Progenitor cell of endocrine pancreas (in vitro differentiated cells): ENCODE measurements around the gene BMP8A. TPM values are rescaled to one million over a fixed set of nuclear protein-coding genes. Genes with fewer than 3 reads are reported as not detected.
"Not testable (repeated sequence)": the region's sequence is repeated elsewhere in the genome, so short reads cannot be mapped to it uniquely, and the experiment has no call there.

Experiments used
- DNase-seq: peaks from one replicate; pipeline ENCODE4 v3.0.0; 2021; ENCODE audit warnings: low spot score; ENCODE audit not compliant: unreplicated experiment
- H3K27ac Mint-ChIP-seq: 2 replicates; pipeline ENCODE4 v1.8.0; 2021; ENCODE audit warnings: mild to moderate bottlenecking, moderate library complexity, mixed read lengths
- H3K27me3 Mint-ChIP-seq: 2 replicates; pipeline ENCODE4 v1.8.0; 2021; ENCODE audit warnings: mixed read lengths
- H3K36me3 Mint-ChIP-seq: 2 replicates; pipeline ENCODE4 v1.8.0; 2022; ENCODE audit warnings: mixed read lengths; ENCODE audit not compliant: insufficient read depth
- H3K4me1 Mint-ChIP-seq: 2 replicates; pipeline ENCODE4 v1.8.0; 2021; ENCODE audit warnings: low read depth, mixed read lengths
- H3K4me3 Mint-ChIP-seq: 2 replicates; pipeline ENCODE4 v1.8.0; 2021; ENCODE audit warnings: low read depth, mild to moderate bottlenecking, moderate library complexity, mixed read lengths
- H3K9me3 Mint-ChIP-seq: 2 replicates; pipeline ENCODE4 v1.8.0; 2021; ENCODE audit warnings: low read depth, mixed read lengths
- total RNA-seq: library from RNA; stranded (reverse); gene quantifications from 2 replicates; pipeline ENCODE4 v1.2.1, GENCODE V29; 2021
- TF ChIP-seq, protein P1 (sequence below): fragments of 200-600 bp; sonication (generic); IDR thresholded peaks from one replicate; pipeline ENCODE4 v1.5.0; 2021; ENCODE audit warnings: antibody characterized with exemption, mild to moderate bottlenecking; ENCODE audit not compliant: unreplicated experiment

The BMP8A gene
- total RNA-seq, 1 donor from 2014 or later = 0.67 TPM

DNA sequence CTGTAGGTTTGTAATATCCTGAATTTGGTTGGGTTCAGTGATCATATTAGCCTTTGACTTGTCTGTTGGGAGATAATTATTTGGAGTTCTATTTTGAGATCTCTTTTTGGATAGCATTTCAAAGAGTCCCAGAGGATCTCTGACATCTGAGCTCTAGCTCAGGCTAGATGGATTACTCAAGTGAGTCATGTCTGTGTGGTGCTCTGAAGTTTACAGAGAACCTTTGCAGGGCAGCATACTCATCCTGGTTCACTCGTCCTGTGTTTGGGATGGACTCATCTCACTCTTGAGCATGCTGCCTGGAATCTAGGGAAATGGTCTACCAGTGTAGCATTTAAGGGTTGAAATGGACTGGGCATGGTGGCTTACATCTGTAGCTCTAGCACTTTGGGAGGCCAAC is 29.4 kb upstream of the BMP8A start:
- Mint-ChIP-seq H3K36me3 (peaks cover 39% of the 10 kb centered on the region), H3K4me3 (no peak overlapping the region), H3K9me3 (no peaks in the 10 kb centered on the region), H3K27ac (peak overlapping the region; percentile 15), H3K4me1 (no peaks in the 10 kb centered on the region), H3K27me3 (no peaks in the 10 kb centered on the region)
- no peak for DNase-seq
- TF ChIP-seq, protein P1, sequence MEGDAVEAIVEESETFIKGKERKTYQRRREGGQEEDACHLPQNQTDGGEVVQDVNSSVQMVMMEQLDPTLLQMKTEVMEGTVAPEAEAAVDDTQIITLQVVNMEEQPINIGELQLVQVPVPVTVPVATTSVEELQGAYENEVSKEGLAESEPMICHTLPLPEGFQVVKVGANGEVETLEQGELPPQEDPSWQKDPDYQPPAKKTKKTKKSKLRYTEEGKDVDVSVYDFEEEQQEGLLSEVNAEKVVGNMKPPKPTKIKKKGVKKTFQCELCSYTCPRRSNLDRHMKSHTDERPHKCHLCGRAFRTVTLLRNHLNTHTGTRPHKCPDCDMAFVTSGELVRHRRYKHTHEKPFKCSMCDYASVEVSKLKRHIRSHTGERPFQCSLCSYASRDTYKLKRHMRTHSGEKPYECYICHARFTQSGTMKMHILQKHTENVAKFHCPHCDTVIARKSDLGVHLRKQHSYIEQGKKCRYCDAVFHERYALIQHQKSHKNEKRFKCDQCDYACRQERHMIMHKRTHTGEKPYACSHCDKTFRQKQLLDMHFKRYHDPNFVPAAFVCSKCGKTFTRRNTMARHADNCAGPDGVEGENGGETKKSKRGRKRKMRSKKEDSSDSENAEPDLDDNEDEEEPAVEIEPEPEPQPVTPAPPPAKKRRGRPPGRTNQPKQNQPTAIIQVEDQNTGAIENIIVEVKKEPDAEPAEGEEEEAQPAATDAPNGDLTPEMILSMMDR = no peak

DNA sequence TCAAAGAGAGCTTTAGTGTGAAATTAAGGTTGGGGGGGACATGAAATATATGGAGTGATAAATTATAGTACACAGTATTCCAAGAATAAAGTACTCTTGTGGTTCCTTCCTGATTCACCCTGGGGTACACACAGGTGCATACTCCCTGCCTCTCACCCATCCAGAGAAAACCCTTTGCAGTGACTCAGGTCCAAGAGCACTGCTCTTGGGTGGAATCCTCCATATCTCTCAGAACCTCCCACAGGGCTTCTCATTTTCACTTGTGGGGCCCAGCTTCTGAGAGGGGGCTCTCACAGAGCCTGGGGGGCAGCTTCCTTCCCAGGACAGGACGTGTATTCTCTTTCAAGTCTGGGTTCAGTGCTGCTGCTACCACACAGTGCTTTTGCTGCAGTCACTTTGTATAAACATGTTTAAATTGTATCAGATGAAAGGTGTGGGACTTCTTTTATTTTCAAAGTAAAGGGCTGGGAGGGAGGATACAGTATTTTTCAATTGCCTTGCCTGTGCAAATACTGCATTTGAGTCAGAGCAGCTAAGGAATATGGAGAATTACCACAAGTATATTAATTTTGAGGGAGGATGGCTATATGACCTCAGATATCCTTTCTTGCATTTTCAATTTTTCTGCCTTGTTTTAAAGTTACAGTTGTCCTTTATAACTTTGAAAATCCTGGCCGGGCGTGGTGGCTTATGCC is 24.9 kb upstream of the BMP8A start:
- no peaks in the 10 kb centered on the region for H3K27me3 Mint-ChIP-seq
- no peak overlapping the region for H3K4me3 Mint-ChIP-seq
- peaks cover 33% of the 10 kb centered on the region for H3K36me3 Mint-ChIP-seq
- TF ChIP-seq, protein P1 = no peak
- no peaks in the 10 kb centered on the region for H3K9me3 Mint-ChIP-seq
- H3K4me1 Mint-ChIP-seq = no peaks in the 10 kb centered on the region
- DNase-seq = no peak
- peak overlapping the region; percentile 77 for H3K27ac Mint-ChIP-seq

DNA sequence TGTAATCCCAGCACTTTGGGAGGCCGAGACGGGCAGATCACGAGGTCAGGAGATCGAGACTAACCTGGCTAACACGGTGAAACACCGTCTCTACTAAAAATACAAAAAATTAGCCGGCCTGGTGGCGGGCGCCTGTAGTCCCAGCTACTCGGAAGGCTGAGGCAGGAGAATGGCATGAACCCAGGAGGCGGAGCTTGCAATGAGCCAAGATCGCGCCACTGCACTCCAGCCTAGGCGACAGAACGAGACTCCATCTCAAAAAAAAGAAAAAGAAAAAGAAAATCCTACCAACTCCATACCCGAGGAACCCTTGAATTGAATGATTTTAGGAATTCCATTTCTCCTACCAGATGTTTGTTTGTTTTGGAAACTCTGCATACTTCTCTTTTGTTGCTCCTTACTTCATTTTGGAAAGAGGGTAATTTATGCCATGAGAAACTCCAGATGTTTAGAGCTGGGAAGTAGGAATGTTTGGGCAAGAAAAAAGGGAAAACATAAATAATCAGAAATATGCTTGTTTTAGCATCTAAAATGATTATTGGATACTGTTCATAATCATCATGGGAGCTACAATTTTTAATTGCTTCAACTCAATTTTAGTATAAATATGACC is 24.2 kb upstream of the BMP8A start:
- H3K27ac Mint-ChIP-seq = peak overlapping the region; percentile 77
- not testable (repeated sequence) for H3K4me1 Mint-ChIP-seq

DNA sequence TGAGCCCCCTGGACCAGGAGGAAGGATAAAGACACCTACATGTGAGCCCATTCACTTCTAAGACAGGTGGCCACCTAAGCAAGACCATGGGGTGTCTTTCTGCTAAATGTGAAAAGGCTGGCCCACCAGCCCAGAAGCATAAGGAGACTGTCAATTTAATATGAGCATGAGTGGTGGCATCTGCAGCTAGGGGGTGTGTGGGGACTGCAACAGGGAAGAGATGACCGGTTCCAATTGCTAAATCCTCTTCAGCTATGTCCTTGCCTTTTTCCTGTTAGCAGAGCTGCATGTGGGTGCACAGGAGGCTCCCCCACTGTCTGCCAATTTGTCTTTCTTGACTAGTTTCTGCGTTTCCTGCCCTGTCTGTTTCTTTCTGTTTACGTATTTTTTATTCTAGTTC is 22.3 kb upstream of the BMP8A start:
- Mint-ChIP-seq H3K27me3 (no peaks in the 10 kb centered on the region), H3K4me3 (no peak overlapping the region), H3K27ac (peak overlapping the region; percentile 80), H3K4me1 (no peaks in the 10 kb centered on the region), H3K36me3 (peaks cover 28% of the 10 kb centered on the region), H3K9me3 (no peaks in the 10 kb centered on the region)
- TF ChIP-seq, protein P1 = no peak
- DNase-seq = no peak

More for the DNA sequence above, 24.2 kb upstream of the BMP8A start:
- peaks cover 27% of the 10 kb centered on the region for H3K36me3 Mint-ChIP-seq
- not testable (repeated sequence) for H3K27me3 Mint-ChIP-seq, DNase-seq, H3K9me3 Mint-ChIP-seq, H3K4me3 Mint-ChIP-seq

DNA sequence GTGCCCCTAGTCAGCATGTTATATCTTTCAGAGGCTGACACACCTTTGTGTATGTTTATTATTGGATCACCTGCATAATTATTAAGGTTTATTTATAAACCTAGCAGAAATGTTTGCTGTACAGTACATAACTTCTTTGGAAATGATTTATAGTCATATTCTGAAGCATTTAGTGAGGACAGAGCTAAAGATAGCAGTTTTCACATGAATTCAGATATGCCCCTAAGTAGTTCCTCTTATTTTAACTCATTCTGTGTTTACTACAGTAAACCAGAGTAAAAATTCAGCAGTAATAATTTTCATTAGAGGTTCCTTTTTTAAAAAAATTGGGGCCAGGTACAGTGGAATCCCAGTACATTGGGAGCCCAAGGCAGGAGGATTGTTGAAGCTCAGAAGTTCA is 21.4 kb upstream of the BMP8A start:
- Mint-ChIP-seq H3K36me3 (peaks cover 24% of the 10 kb centered on the region), H3K9me3 (no peaks in the 10 kb centered on the region), H3K27ac (no peak overlapping the region), H3K4me1 (no peaks in the 10 kb centered on the region), H3K4me3 (no peak overlapping the region), H3K27me3 (no peaks in the 10 kb centered on the region)
- TF ChIP-seq, protein P1 = no peak
- no peak for DNase-seq

DNA sequence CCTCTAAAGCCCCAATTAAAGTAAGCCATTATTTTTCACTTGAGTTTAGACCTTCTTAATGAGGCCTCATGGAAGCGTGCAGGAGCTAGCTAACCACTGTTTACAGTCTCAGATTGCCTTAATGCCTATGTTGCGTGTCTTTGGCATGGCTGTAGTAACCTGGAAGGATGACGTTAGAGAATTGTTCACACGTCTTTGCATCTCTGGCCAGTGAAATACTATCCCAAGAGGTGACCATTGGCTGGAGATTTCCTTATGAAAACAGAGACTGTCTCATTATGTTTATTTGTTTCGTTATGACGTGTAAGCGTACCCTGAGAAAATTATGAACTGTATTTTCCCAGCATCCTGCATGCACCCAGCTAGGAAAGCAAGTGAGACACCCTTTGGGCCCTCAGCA is 18.6 kb upstream of the BMP8A start:
- Mint-ChIP-seq H3K27me3 (no peaks in the 10 kb centered on the region), H3K27ac (no peak overlapping the region), H3K36me3 (peaks cover 23% of the 10 kb centered on the region), H3K4me3 (no peak overlapping the region), H3K4me1 (no peaks in the 10 kb centered on the region), H3K9me3 (no peaks in the 10 kb centered on the region)
- TF ChIP-seq, protein P1 = no peak
- DNase-seq = no peak
